T-cell (primary cell): ENCODE data around the gene ETV6. TPM values are rescaled to one million over a fixed set of nuclear protein-coding genes. Genes with fewer than 3 reads are reported as not detected.

Source experiments
- ATAC-seq, 4 experiments: fragments of 200-7000 bp in 3 of 4; fragments of 150-1000 bp in 1 of 4; cut with Tn5 transposase; replicated peaks in 1 of 4; 1 replicate in 3 of 4; 2 replicates in 1 of 4; pipeline ENCODE4 v1.10.0; 2021; ENCODE audit warnings: moderate library complexity in 3 of 4, mild to moderate bottlenecking in 2 of 4, moderate number of reproducible peaks in 1 of 4
- CTCF ChIA-PET, 2 donors: fragments of 300-600 bp; sonication (Branson Sonifier 250); formaldehyde crosslinking; loops; one replicate each; lab custom pipeline; 2022; ENCODE audit warnings: antibody characterized with exemption in 2 of 2; lab: Charles Lee
- POLR2A ChIA-PET, 2 donors: fragments of 300-600 bp; sonication (Branson Sonifier 250); formaldehyde crosslinking; loops; one replicate each; lab custom pipeline; 2022; ENCODE audit warnings: antibody characterized with exemption in 2 of 2; lab: Charles Lee
- DNase-seq, 35 experiments: peaks; one replicate each; pipeline versions ENCODE4 v3.0.0 to v3.0.0-alpha.2; 2013 to 2023
- H3K27ac ChIP-seq: one replicate; pipeline ENCODE4 v1.5.1; 2013; ENCODE audit warnings: low read length
- H3K27me3 ChIP-seq, 2 experiments: replicated peaks in 1 of 2; 1 replicate in 1 of 2; 2 replicates in 1 of 2; pipeline versions ENCODE4 v1.6.1 to v1.7.0; 2013; ENCODE audit warnings: low read length in 1 of 2, mixed read lengths in 1 of 2; ENCODE audit not compliant: control insufficient read depth in 2 of 2, insufficient read depth in 2 of 2; ENCODE audit errors: extremely low read depth in 1 of 2
- H3K36me3 ChIP-seq, 2 donors: 1 replicate in 1 of 2; 2 replicates in 1 of 2; pipeline versions ENCODE4 v1.6.1 to v1.7.0; 2013; ENCODE audit warnings: low read length in 1 of 2; ENCODE audit not compliant: control insufficient read depth in 2 of 2, insufficient read depth in 1 of 2; ENCODE audit errors: extremely low read depth in 1 of 2
- H3K4me1 ChIP-seq, 2 experiments: 1 replicate in 1 of 2; 2 replicates in 1 of 2; pipeline versions ENCODE4 v1.6.1 to v1.7.0; 2013; ENCODE audit warnings: low read length in 2 of 2, mixed read lengths in 1 of 2; ENCODE audit not compliant: insufficient read depth in 2 of 2, control insufficient read depth in 1 of 2; ENCODE audit errors: extremely low read depth in 1 of 2
- H3K4me3 ChIP-seq, 2 donors: 1 replicate in 1 of 2; 2 replicates in 1 of 2; pipeline versions ENCODE4 v1.5.1 to v1.7.0; 2013; ENCODE audit warnings: mild to moderate bottlenecking in 2 of 2, low read length in 1 of 2, moderate library complexity in 1 of 2; ENCODE audit not compliant: control insufficient read depth in 1 of 2; ENCODE audit errors: extremely low read depth in 1 of 2
- H3K9me3 ChIP-seq: 2 replicates; pipeline ENCODE4 v1.7.0; 2013
- H3K27ac Mint-ChIP-seq, 2 donors: one replicate each; pipeline ENCODE4 v1.8.0; 2020 to 2021; ENCODE audit warnings: mild to moderate bottlenecking in 2 of 2, mixed read lengths in 2 of 2
- H3K27me3 Mint-ChIP-seq, 2 donors: one replicate each; pipeline ENCODE4 v1.8.0; 2021 to 2022; ENCODE audit warnings: mixed read lengths in 2 of 2
- H3K36me3 Mint-ChIP-seq: one replicate; pipeline ENCODE4 v1.8.0; 2021; ENCODE audit warnings: mixed read lengths
- H3K4me1 Mint-ChIP-seq, 3 donors: one replicate each; pipeline ENCODE4 v1.8.0; 2020 to 2022; ENCODE audit warnings: mixed read lengths in 3 of 3, mild to moderate bottlenecking in 1 of 3
- H3K4me3 Mint-ChIP-seq, 3 donors: one replicate each; pipeline ENCODE4 v1.8.0; 2020 to 2022; ENCODE audit warnings: mild to moderate bottlenecking in 3 of 3, mixed read lengths in 3 of 3, moderate library complexity in 3 of 3
- H3K9me3 Mint-ChIP-seq, 3 donors: one replicate each; pipeline ENCODE4 v1.8.0; 2020 to 2022; ENCODE audit warnings: mixed read lengths in 3 of 3
- WGBS: methylation state at CpG from one replicate; pipeline ENCODE4 v1.1.5; 2013; ENCODE audit warnings: missing lambda C conversion rate; ENCODE audit not compliant: insufficient coverage; 5-methylcytosine and 5-hydroxymethylcytosine counted together
- total RNA-seq, 35 experiments: library from RNA in 6 of 35; stranded (reverse) in 6 of 35; fragments of 120-200 nt in 1 of 35; gene quantifications; one replicate each; pipeline versions ENCODE4 v1.2.1 to v1.2.4 and lab custom pipeline; 2013 to 2026

Gene ETV6
- total RNA-seq, 5 donors from 2014 or later (not counting 1 experiment from before 2014, with no cell fraction given) = 24.8 to 36.3 (median 31.3) TPM

- no peaks in the 10 kb centered on the region for H3K27me3 Mint-ChIP-seq
- POLR2A ChIA-PET = no interaction called here
- Histone ChIP-seq H3K4me1 (peaks cover 2 to 9% of the 10 kb centered on the region in 2 experiments), H3K9me3 (no peaks in the 10 kb centered on the region), H3K27ac (no peak overlapping the region), H3K27me3 (no peaks in the 10 kb centered on the region), H3K4me3 (no peak overlapping the region), H3K36me3 (no peaks in the 10 kb centered on the region)
- no peaks in the 10 kb centered on the region for H3K9me3 Mint-ChIP-seq
- DNase-seq (no peak), ATAC-seq (no peak)
- peaks cover 30 to 54% (median 50%) of the 10 kb centered on the region in 3 donors for H3K4me1 Mint-ChIP-seq
- H3K27ac Mint-ChIP-seq = no peak overlapping the region
- CTCF ChIA-PET = no interaction called here
- H3K4me3 Mint-ChIP-seq = no peak overlapping the region
- peaks cover 40% of the 10 kb centered on the region for H3K36me3 Mint-ChIP-seq
- WGBS = 93% methylated on average over 6 of the region's 6 CpGs
Measured at GRCh38 chr12:11718768-11719253, 69.3 kb downstream of the ETV6 start.

DNA sequence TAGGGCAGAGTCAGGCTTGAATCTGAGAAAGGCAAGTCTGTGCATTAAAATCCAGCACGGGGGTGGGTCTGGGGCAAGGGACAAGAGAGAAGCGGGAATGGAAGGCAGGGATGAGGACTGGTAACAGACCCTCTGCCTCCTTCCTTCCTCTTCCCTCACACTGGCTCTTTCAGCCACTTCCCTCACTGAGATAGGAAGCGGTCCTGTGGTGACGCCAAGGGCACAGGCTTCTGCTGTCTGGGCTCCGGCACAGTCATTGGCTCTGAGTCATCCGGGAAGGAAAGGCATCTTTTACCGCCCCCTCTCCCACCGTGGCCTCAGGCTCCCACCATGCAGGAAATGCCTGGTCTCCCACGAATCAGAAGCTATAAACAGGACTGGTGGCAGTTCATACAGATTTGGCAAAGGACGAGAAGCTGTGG, 70.2 kb downstream of the ETV6 start:
- H3K36me3 ChIP-seq = no peaks in the 10 kb centered on the region
- H3K4me1 Mint-ChIP-seq = peaks cover 22 to 58% (median 54%) of the 10 kb centered on the region in 3 donors
- no peak overlapping the region for H3K27ac ChIP-seq
- H3K9me3 Mint-ChIP-seq = no peaks in the 10 kb centered on the region
- no peak overlapping the region for H3K4me3 Mint-ChIP-seq
- peak in 3 of 4 experiments; percentile 40 to 72 (median 43) for ATAC-seq
- H3K4me3 ChIP-seq = no peak overlapping the region
- DNase-seq = peak in 8 of 35 experiments; percentile 7 to 34 (median 13)
- 61% methylated on average over 6 of the region's 10 CpGs for WGBS
- H3K27ac Mint-ChIP-seq = peak overlapping the region; percentile 18 to 33
- no peaks in the 10 kb centered on the region for H3K9me3 ChIP-seq
- CTCF ChIA-PET = no interaction called here
- POLR2A ChIA-PET = no interaction called here
- no peaks in the 10 kb centered on the region for H3K27me3 Mint-ChIP-seq
- H3K36me3 Mint-ChIP-seq = peaks cover 31% of the 10 kb centered on the region
- H3K4me1 ChIP-seq = peaks cover 2 to 9% of the 10 kb centered on the region in 2 experiments
- H3K27me3 ChIP-seq = no peaks in the 10 kb centered on the region

- H3K4me1 Mint-ChIP-seq = peaks cover 33 to 71% (median 65%) of the 10 kb centered on the region in 3 donors
Measured at GRCh38 chr12:11722071-11722470, 72.6 kb downstream of the ETV6 start.

GRCh38 chr12:11722578-11723138, 73.2 kb downstream of the ETV6 start:
- no peak for ATAC-seq
- Histone ChIP-seq H3K9me3 (no peaks in the 10 kb centered on the region), H3K4me1 (peaks cover 10 to 24% of the 10 kb centered on the region in 2 experiments), H3K27ac (no peak overlapping the region), H3K27me3 (no peaks in the 10 kb centered on the region), H3K4me3 (no peak overlapping the region), H3K36me3 (no peaks in the 10 kb centered on the region)
- Mint-ChIP-seq H3K9me3 (no peaks in the 10 kb centered on the region), H3K36me3 (peaks cover 18% of the 10 kb centered on the region), H3K4me3 (no peak overlapping the region), H3K27ac (peak overlapping the region in 1 of 2 donors; percentile 19), H3K27me3 (no peaks in the 10 kb centered on the region), H3K4me1 (peaks cover 39 to 74% (median 69%) of the 10 kb centered on the region in 3 donors)
- CTCF ChIA-PET = no interaction called here
- POLR2A ChIA-PET = interaction anchor here in 1 of 2 donors (0.6 kb wide), 1 partner anchor 316 kb away, joined by 4 read pairs; no protein-coding TSS in a partner anchor
- WGBS = 95% methylated on average over 3 of the region's 8 CpGs
- no peak for DNase-seq

More at GRCh38 chr12:11722071-11722470, 72.6 kb downstream of the ETV6 start:
- no peaks in the 10 kb centered on the region for H3K27me3 ChIP-seq
- Mint-ChIP-seq H3K4me3 (no peak overlapping the region), H3K36me3 (peaks cover 23% of the 10 kb centered on the region), H3K27me3 (no peaks in the 10 kb centered on the region), H3K27ac (no peak overlapping the region), H3K9me3 (no peaks in the 10 kb centered on the region)
- ChIA-PET POLR2A (interaction anchor here in 1 of 2 donors (0.6 kb wide), 1 partner anchor 317 kb away, joined by 4 read pairs; no protein-coding TSS in a partner anchor), CTCF (no interaction called here)
- H3K9me3 ChIP-seq = no peaks in the 10 kb centered on the region
- ATAC-seq (no peak), DNase-seq (no peak)
- H3K27ac ChIP-seq = no peak overlapping the region
- WGBS = no CpG with 5 or more reads among the region's 2 CpGs
- H3K4me3 ChIP-seq = no peak overlapping the region
- H3K4me1 ChIP-seq = peaks cover 5 to 18% of the 10 kb centered on the region in 2 experiments
- H3K36me3 ChIP-seq = no peaks in the 10 kb centered on the region

GRCh38 chr12:11723993-11724392, 74.5 kb downstream of the ETV6 start:
- no peak overlapping the region for H3K4me3 Mint-ChIP-seq
- H3K36me3 Mint-ChIP-seq = peaks cover 15% of the 10 kb centered on the region
- ChIA-PET CTCF (no interaction called here), POLR2A (no interaction called here)
- no peaks in the 10 kb centered on the region for H3K9me3 ChIP-seq
- 91% methylated on average over 5 of the region's 6 CpGs for WGBS
- H3K4me3 ChIP-seq = no peak overlapping the region
- ATAC-seq (no peak), DNase-seq (no peak)
- H3K27ac Mint-ChIP-seq = peak overlapping the region; percentile 3 to 59
- H3K36me3 ChIP-seq = no peaks in the 10 kb centered on the region
- H3K9me3 Mint-ChIP-seq = no peaks in the 10 kb centered on the region
- no peak overlapping the region for H3K27ac ChIP-seq
- H3K4me1 Mint-ChIP-seq = peaks cover 43 to 76% (median 68%) of the 10 kb centered on the region in 3 donors
- peaks cover 11 to 30% of the 10 kb centered on the region in 2 experiments for H3K4me1 ChIP-seq
- no peaks in the 10 kb centered on the region for H3K27me3 Mint-ChIP-seq
- no peaks in the 10 kb centered on the region for H3K27me3 ChIP-seq

- ATAC-seq = no peak
- peaks cover 43 to 76% (median 68%) of the 10 kb centered on the region in 3 donors for H3K4me1 Mint-ChIP-seq
- 100% methylated on average over 3 of the region's 7 CpGs for WGBS
- no peaks in the 10 kb centered on the region for H3K27me3 Mint-ChIP-seq
- H3K9me3 ChIP-seq = no peaks in the 10 kb centered on the region
- H3K4me3 Mint-ChIP-seq = no peak overlapping the region
- DNase-seq = no peak
- peaks cover 13% of the 10 kb centered on the region for H3K36me3 Mint-ChIP-seq
- H3K4me3 ChIP-seq = no peak overlapping the region
- H3K27ac ChIP-seq = no peak overlapping the region
- no peak overlapping the region for H3K27ac Mint-ChIP-seq
- H3K4me1 ChIP-seq = peaks cover 12 to 30% of the 10 kb centered on the region in 2 experiments
- no peaks in the 10 kb centered on the region for H3K27me3 ChIP-seq
- POLR2A ChIA-PET = interaction anchor here in 1 of 2 donors (0.6 kb wide), 1 partner anchor 48 kb away, joined by 4 read pairs; no protein-coding TSS in a partner anchor
- H3K36me3 ChIP-seq = no peaks in the 10 kb centered on the region
- H3K9me3 Mint-ChIP-seq = no peaks in the 10 kb centered on the region
- CTCF ChIA-PET = interaction anchor here (0.5 to 0.6 kb wide), 2 partner anchors 17 to 167 kb away, joined by 3 read pairs; no protein-coding TSS in a partner anchor
Measured at GRCh38 chr12:11724888-11725311, 75.4 kb downstream of the ETV6 start.
